ENCODE results near the gene GALNT9. TPM values are rescaled to one million over a fixed set of nuclear protein-coding genes. Genes with fewer than 3 reads are reported as not detected.

Gene GALNT9
- polyA plus RNA-seq, 3 donors: not detected

- no peak for TF ChIP-seq CTCF (IDR thresholded peaks at IDR 0.05)
- peak overlapping the region in 1 of 2 donors; percentile 1 for H3K4me3 Mint-ChIP-seq
- Histone ChIP-seq H4K20me1 (ENCODE audit: insufficient read depth, low read length) (no peaks in the 10 kb centered on the region), H3K9ac (ENCODE audit: insufficient read depth, low read length, poor library complexity, severe bottlenecking) (no peak overlapping the region), H3K27ac (ENCODE audit: low read depth in 1 of 2, low read length in 2 of 2) (no peak overlapping the region), H2AFZ (ENCODE audit: insufficient read depth, low read depth, low read length, poor library complexity, severe bottlenecking) (no peak overlapping the region), H3K4me2 (replicated peaks; ENCODE audit: extremely low read depth, low read length, poor library complexity, severe bottlenecking) (no peak overlapping the region), H3K4me1 (ENCODE audit: control insufficient read depth in 1 of 2, insufficient read depth in 2 of 2, low read length in 2 of 2) (no peaks in the 10 kb centered on the region), H3K36me3 (replicated peaks in 1 of 2; ENCODE audit: control insufficient read depth in 1 of 2, insufficient read depth in 2 of 2, low read length in 2 of 2) (no peaks in the 10 kb centered on the region), H3K4me3 (replicated peaks in 1 of 3; ENCODE audit: low read depth in 2 of 3, low read length in 3 of 3) (no peak overlapping the region), H3K9me3 (replicated peaks in 1 of 2; ENCODE audit: control insufficient read depth in 1 of 2, insufficient read depth in 1 of 2, low read length in 2 of 2) (no peaks in the 10 kb centered on the region), H3K27me3 (ENCODE audit: control insufficient read depth in 2 of 2, insufficient read depth in 2 of 2, low read length in 2 of 2) (peaks cover 0 to 9% of the 10 kb centered on the region in 2 donors), H3K79me2 (ENCODE audit: insufficient read depth, low read length) (no peaks in the 10 kb centered on the region)
- no peak overlapping the region for H3K27ac Mint-ChIP-seq
- 34% methylated on average over 15 of the region's 15 CpGs for WGBS (ENCODE audit: insufficient coverage)
- intact Hi-C loops (cut with micrococcal nuclease): no loop called here
- no peak for DNase-seq
- peaks cover 12 to 44% (median 20%) of the 10 kb centered on the region in 3 donors for H3K27me3 Mint-ChIP-seq (ENCODE audit: low read depth in 3 of 3)
- peaks cover 1% of the 10 kb centered on the region for H3K4me1 Mint-ChIP-seq
- H3K36me3 Mint-ChIP-seq: no peaks in the 10 kb centered on the region
- peaks cover 0 to 2% (median 0%) of the 10 kb centered on the region in 7 donors for H3K9me3 Mint-ChIP-seq
Observed at GRCh38 chr12:132172619-132173018, 156.8 kb downstream of the GALNT9 start.

- no peak for DNase-seq
- no peaks in the 10 kb centered on the region for H3K9me3 ChIP-seq (replicated peaks in 1 of 2; ENCODE audit: control insufficient read depth in 1 of 2, insufficient read depth in 1 of 2, low read length in 2 of 2)
- H3K9ac ChIP-seq (ENCODE audit: insufficient read depth, low read length, poor library complexity, severe bottlenecking): no peak overlapping the region
- H3K27me3 ChIP-seq (ENCODE audit: control insufficient read depth in 2 of 2, insufficient read depth in 2 of 2, low read length in 2 of 2): peaks cover 0 to 9% of the 10 kb centered on the region in 2 donors
- Mint-ChIP-seq H3K4me3 (no peak overlapping the region), H3K4me1 (peaks cover 2% of the 10 kb centered on the region), H3K27me3 (ENCODE audit: low read depth in 3 of 3) (peaks cover 12 to 44% (median 20%) of the 10 kb centered on the region in 3 donors), H3K27ac (no peak overlapping the region), H3K36me3 (no peaks in the 10 kb centered on the region), H3K9me3 (peaks cover 0 to 2% (median under 1%) of the 10 kb centered on the region in 7 donors)
- no peaks in the 10 kb centered on the region for H3K36me3 ChIP-seq (replicated peaks in 1 of 2; ENCODE audit: control insufficient read depth in 1 of 2, insufficient read depth in 2 of 2, low read length in 2 of 2)
- H3K4me1 ChIP-seq (ENCODE audit: control insufficient read depth in 1 of 2, insufficient read depth in 2 of 2, low read length in 2 of 2): no peaks in the 10 kb centered on the region
- TF ChIP-seq CTCF (IDR thresholded peaks at IDR 0.05): no peak
- no peak overlapping the region for H3K27ac ChIP-seq (ENCODE audit: low read depth in 1 of 2, low read length in 2 of 2)
- H4K20me1 ChIP-seq (ENCODE audit: insufficient read depth, low read length): no peaks in the 10 kb centered on the region
- H3K79me2 ChIP-seq (ENCODE audit: insufficient read depth, low read length): no peaks in the 10 kb centered on the region
- WGBS (ENCODE audit: insufficient coverage): 93% methylated on average over 10 of the region's 28 CpGs
- H2AFZ ChIP-seq (ENCODE audit: insufficient read depth, low read depth, low read length, poor library complexity, severe bottlenecking): no peak overlapping the region
- intact Hi-C loops (cut with micrococcal nuclease): no loop called here
- H3K4me3 ChIP-seq (replicated peaks in 1 of 3; ENCODE audit: low read depth in 2 of 3, low read length in 3 of 3): no peak overlapping the region
- no peak overlapping the region for H3K4me2 ChIP-seq (replicated peaks; ENCODE audit: extremely low read depth, low read length, poor library complexity, severe bottlenecking)
Observed at GRCh38 chr12:132171968-132172521, 157.3 kb downstream of the GALNT9 start.
